ENCODE measurements around the gene SLC35F6.

- TF ChIP-seq CTCF (IDR thresholded peaks at IDR 0.05) (no peak), ELF4 (CRISPR knock-in tag; IDR thresholded peaks at IDR 0.05; ENCODE audit: low read depth) (no peak), RORB (CRISPR knock-in tag; IDR thresholded peaks at IDR 0.05) (no peak), JUN (CRISPR knock-in tag; IDR thresholded peaks at IDR 0.05) (no peak), FOXK1 (CRISPR knock-in tag; IDR thresholded peaks at IDR 0.05) (no peak)
- TF ChIP-seq, protein P1, sequence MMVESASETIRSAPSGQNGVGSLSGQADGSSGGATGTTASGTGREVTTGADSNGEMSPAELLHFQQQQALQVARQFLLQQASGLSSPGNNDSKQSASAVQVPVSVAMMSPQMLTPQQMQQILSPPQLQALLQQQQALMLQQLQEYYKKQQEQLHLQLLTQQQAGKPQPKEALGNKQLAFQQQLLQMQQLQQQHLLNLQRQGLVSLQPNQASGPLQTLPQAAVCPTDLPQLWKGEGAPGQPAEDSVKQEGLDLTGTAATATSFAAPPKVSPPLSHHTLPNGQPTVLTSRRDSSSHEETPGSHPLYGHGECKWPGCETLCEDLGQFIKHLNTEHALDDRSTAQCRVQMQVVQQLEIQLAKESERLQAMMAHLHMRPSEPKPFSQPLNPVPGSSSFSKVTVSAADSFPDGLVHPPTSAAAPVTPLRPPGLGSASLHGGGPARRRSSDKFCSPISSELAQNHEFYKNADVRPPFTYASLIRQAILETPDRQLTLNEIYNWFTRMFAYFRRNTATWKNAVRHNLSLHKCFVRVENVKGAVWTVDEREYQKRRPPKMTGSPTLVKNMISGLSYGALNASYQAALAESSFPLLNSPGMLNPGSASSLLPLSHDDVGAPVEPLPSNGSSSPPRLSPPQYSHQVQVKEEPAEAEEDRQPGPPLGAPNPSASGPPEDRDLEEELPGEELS (CRISPR knock-in tag; IDR thresholded peaks at IDR 0.05), result no peak
Measured at GRCh38 chr2:26807788-26808460, 43.8 kb downstream of the SLC35F6 start.
